ENCODE results near the gene GAS1. TPM values are rescaled to one million over a fixed set of nuclear protein-coding genes. Genes with fewer than 3 reads are reported as not detected.

GAS1 gene
- total and polyA plus RNA-seq, 2 donors = 46.3 to 52.8 TPM

DNA sequence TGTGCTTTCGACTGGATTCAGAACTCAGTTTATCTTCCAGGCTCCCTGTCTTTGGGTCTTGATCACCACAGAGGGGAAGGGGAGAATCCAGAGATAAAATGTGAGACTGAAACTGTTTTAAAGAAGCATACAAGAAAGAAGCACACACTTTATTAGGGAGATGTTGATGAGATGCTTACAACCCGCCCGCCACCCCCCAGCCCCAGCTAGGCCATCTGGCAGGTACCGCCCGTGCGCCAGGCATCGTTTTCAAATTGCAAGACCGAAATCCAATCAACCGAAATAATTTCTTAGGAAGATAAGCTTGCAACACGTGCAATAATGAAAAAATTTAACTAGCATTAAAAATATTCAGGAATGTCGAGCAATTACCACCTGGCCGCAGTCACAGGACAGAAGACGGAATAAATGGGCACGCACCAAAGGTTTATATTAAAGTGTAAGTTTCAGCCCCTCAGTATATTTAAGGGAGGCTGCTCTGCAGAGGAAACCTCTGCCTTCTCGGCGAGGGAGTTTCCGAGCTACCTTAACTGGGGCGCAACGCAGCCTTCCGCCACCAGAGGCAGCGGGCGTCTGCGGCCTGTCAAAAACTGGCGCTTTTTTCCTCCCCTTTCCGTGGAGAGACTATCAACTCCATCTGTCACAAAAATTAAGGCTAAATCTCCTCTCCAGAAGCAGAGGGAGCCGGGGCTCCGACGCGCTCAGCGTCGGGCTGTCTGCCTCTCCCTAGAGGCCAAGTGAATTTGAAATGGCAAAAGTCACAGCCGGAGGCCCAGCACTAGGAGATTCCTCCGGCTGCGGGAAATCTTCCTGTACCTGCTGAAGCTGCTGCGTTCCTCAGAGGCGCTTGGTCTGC lies 996 bp upstream of the GAS1 start:
- H3K27ac ChIP-seq (ENCODE audit: low read depth) = no peak overlapping the region
- H3K4me1 ChIP-seq (ENCODE audit: insufficient read depth) = peaks cover 3% of the 10 kb centered on the region
- under 1% methylated on average over 36 of the region's 36 CpGs for WGBS
- peak; percentile 69 for DNase-seq (ENCODE audit: extremely low spot score)
- peak overlapping the region; percentile 84 for H3K4me3 ChIP-seq (ENCODE audit: low read depth, low read length)
- no peaks in the 10 kb centered on the region for H3K36me3 ChIP-seq (ENCODE audit: insufficient read depth)

DNA sequence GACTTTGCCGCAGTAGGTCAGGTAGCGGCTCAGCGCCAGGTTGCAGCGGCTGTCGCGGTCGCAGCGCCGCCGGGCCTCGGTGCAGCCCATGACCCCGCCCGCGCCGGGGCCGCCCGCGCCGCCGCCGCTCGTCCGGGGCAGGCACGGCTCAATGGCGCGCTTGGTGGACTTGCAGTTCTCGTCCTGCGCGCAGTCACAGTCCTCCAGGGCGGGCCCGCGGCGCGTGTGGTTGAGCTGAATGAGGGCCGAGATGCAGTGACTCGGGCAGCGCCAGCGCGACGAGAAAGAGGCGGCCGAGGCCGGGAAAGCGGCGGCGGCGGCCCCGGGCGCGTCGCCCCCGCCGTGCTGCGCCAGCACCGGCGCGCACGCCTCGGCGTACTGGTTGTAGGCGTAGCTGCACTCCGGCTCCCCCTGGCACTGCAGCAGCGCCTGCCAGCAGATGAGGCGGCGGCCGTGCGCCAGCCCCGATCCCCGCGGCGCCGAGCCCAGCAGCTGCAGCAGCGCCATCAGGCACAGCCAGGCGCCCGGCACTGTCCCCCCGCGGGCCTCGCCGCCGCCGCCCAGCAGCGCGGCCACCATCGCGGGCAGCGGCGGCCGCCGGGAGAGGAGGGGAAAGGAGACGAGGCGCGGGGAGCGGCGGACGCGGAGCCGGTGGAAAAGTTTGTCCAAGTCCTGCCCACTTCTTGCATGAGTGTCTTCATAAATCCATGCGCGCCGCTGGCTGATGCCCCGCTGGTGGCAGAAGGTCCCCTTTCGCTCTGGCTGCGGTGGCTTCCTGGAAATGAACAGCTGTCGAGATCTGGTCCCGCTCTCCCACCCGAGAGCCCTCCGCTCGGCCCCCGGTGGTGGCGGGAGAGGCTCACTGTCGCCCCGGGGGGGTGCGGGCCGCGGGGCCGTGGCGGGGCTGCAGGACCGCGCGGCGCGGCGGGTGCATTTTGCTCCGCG lies 833 bp downstream of the GAS1 start:
- WGBS = under 1% methylated on average over 125 of the region's 125 CpGs
- no peaks in the 10 kb centered on the region for H3K36me3 ChIP-seq (ENCODE audit: insufficient read depth)
- H3K27ac ChIP-seq (ENCODE audit: low read depth) = peak overlapping the region; percentile 74
- DNase-seq (ENCODE audit: extremely low spot score) = no peak
- peaks cover 3% of the 10 kb centered on the region for H3K4me1 ChIP-seq (ENCODE audit: insufficient read depth)
- peak overlapping the region; percentile 84 for H3K4me3 ChIP-seq (ENCODE audit: low read depth, low read length)

DNA sequence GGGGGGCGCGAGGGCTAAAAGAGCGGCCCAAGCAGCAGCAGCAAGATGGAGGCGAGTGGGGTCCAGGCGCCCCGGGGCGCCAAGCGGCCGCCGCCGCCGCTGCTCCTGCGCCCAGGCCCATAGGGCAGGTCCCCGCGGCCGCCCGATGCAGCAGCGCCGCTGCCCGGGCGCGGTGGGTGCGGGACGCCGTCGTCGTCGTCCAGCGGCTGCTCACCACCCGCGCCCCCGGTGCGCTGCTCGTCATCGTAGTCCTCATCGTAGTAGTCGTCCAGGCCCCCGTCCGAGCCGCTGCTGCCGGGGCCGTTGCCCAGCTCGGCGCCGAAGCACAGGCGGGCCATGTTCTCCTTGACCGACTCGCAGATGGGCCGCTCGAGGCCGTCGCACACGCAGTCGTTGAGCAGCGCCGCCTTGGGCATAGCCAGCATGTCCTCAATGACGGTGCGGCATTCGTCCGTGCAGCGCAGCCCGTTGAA lies 1.5 kb downstream of the GAS1 start:
- WGBS = under 1% methylated on average over 62 of the region's 62 CpGs
- Histone ChIP-seq H3K4me1 (ENCODE audit: insufficient read depth) (peaks cover 3% of the 10 kb centered on the region), H3K27ac (ENCODE audit: low read depth) (peak overlapping the region; percentile 77), H3K36me3 (ENCODE audit: insufficient read depth) (no peaks in the 10 kb centered on the region), H3K4me3 (ENCODE audit: low read depth, low read length) (peak overlapping the region; percentile 84)
- DNase-seq (ENCODE audit: extremely low spot score) = no peak

DNA sequence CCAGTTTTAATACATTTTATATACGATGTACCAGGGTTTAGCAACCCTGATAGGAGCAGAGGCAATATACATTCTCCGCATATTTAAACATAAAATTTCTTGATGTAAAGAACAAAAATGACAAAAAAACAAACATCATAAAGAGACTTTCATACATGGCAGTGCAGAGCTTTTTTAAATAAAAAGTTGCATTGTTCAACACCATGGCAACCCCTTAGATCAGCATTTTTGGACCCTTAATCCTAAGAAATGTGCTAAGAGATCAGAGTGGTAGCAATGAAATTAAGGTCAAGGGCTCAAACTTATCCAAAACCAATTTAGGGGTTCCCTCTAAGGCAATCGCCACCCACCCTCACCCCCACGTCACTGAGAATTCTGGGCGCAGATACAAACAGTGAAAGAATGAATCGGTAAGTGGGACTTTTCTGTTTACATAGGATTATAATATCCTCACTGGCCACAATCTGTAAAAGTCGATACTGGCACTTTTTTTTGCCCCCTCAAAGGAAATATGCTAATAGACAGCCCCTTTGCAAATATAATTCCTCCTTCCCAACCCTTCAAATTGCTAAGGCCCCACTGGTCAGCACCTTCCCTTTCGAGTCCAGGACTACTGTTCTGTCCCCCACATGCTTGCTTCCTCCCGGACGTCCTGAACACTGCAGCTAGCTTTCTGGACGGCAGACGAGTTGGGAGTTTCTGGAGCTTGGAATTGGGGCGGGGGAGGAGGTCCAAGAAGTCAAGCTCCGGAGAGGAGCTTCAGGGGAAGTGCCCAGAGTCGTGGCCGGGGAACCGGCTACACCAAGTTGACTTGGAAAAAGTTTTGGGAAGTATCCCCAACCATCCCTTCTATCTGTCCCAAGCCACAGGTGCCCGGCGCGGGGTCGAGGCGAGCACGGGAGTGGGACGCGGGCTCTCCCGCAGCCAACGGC lies 2.2 kb downstream of the GAS1 start:
- Histone ChIP-seq H3K4me1 (ENCODE audit: insufficient read depth) (peaks cover 3% of the 10 kb centered on the region), H3K36me3 (ENCODE audit: insufficient read depth) (no peaks in the 10 kb centered on the region), H3K27ac (ENCODE audit: low read depth) (peak overlapping the region; percentile 77), H3K4me3 (ENCODE audit: low read depth, low read length) (peak overlapping the region; percentile 84)
- DNase-seq (ENCODE audit: extremely low spot score) = no peak
- 15% methylated on average over 27 of the region's 27 CpGs for WGBS

DNA sequence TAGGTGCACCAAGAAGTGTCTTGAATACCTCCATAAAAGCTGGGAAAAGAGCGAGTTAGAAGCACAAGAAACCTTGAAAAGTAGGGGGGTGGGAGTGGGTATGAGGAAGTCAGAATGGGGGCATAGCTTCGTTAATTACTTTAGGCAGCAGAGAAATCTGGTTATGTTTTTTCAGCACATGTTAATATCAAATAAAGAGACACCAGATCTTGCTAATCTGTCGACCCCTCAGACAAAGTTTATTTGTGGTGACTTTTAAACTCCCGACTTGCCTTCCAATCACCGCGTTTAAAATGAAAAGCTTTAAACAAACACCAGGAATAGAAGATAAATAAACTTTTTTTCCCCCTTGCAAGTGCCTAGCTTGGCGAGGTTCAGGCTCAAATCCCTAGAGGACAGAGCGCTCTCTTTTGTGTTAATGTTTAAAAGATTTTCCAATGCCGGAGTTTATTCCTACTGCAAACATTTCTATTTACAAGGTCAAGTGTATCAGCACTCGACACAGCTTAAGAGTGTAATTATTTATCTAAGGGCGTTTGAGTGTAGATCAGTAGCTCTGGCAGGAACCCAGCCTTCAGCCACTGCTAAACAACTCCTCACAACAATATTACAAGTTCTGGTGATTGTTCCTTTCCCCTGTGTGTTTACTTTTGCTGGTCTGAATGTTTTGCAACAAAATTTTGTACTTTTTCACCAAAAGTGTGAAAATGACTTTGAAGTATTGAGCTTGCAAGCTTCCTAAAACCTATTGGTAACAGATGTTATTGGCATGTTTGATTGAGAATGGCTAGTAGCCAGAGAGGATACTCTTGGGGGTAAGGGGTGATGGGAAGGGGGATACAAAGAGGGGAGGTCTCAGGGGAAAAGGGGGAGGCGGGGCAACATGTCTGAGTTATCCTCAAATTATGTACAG lies 3.8 kb downstream of the GAS1 start:
- H3K4me3 ChIP-seq (ENCODE audit: low read depth, low read length) = no peak overlapping the region
- no peak for DNase-seq (ENCODE audit: extremely low spot score)
- H3K4me1 ChIP-seq (ENCODE audit: insufficient read depth) = peaks cover 3% of the 10 kb centered on the region
- WGBS = 23% methylated on average over 12 of the region's 12 CpGs
- no peaks in the 10 kb centered on the region for H3K36me3 ChIP-seq (ENCODE audit: insufficient read depth)
- H3K27ac ChIP-seq (ENCODE audit: low read depth) = no peak overlapping the region

DNA sequence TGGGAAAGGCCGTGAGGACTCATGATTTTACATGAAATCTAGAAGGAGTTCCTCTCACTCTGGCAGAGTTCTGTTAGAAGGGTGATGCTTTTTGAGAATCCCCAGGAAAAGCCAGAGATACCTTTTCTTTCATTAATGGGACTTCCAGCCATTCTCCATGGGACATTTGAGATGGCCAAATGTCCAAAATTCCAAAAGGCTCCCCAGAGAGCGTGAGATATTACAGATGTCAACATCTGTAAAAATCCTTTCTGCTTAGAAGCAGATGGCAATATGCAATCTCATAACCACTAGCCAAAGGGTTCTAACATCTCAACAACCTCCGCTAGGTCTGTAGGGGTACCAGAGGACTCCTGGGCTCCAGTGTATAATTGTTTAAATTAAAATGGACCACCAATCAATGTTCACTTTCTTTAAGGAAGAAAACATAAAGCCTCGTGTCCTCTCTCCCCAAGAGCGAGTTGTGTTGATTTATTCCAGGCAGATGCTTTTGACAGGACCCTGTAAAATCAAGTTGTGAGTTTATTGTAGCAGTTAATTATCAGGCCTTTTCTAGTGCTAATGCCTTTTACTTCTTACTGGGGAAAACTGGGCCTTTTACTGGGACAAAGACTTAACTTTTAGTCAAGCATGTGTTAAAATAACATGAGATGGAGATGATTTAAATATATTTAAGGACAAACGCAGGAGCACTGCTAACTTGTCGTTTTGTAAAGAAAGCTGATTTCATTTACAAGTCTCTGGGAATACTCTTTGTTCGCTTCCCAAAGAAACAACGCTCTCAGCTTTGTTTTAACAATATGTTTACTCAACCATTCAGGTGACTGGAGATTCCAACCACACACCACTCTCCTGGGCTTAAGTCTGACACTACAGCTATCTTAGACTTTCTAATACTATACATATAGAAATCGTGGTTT lies 4.8 kb downstream of the GAS1 start:
- 62% methylated on average over 10 of the region's 10 CpGs for WGBS
- Histone ChIP-seq H3K36me3 (ENCODE audit: insufficient read depth) (no peaks in the 10 kb centered on the region), H3K27ac (ENCODE audit: low read depth) (no peak overlapping the region), H3K4me1 (ENCODE audit: insufficient read depth) (peaks cover 3% of the 10 kb centered on the region), H3K4me3 (ENCODE audit: low read depth, low read length) (no peak overlapping the region)
- no peak for DNase-seq (ENCODE audit: extremely low spot score)

DNA sequence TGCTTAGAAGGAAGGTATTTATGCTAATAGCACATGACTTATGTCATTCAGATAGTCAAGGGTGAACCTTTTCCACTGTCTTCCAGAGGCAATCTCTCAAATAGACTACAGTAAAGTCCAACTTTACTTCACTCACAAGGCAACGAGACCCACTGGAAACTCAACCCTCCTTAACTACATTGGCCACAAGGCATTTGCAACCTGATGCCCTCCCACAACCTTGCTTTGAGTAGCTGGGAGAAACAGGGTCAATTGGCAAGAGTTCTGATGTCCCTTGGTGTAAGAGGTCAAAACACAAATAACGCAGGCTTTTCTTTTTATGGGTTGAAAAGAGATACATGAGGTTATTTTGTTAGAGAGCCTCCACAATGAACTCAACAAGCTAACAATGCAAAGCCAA lies 6.1 kb downstream of the GAS1 start:
- peaks cover 3% of the 10 kb centered on the region for H3K4me1 ChIP-seq (ENCODE audit: insufficient read depth)
- 84% methylated on average over 2 of the region's 2 CpGs for WGBS
- no peak for DNase-seq (ENCODE audit: extremely low spot score)
- H3K36me3 ChIP-seq (ENCODE audit: insufficient read depth) = no peaks in the 10 kb centered on the region
- no peak overlapping the region for H3K27ac ChIP-seq (ENCODE audit: low read depth)
- no peak overlapping the region for H3K4me3 ChIP-seq (ENCODE audit: low read depth, low read length)

DNA sequence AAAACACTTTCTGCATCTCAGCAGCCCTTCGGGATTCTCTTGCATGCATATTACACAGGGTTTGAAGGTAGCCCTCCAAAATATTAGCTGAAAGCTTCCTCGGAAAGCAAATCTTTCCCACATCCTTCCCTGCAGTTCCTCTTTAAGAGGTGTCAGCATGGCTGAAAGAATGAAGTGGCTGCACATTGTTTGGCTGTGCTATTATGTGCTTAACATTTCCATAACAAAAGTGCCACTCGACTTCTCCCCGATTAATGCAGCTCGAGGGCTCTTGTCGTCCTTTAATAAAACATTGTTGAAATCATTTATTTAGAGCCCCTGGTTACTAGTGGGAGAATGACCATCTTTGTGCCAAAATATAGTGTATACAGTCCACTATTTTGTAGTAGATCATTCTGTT lies 6.5 kb downstream of the GAS1 start:
- Histone ChIP-seq H3K36me3 (ENCODE audit: insufficient read depth) (no peaks in the 10 kb centered on the region), H3K27ac (ENCODE audit: low read depth) (no peak overlapping the region), H3K4me1 (ENCODE audit: insufficient read depth) (peaks cover 3% of the 10 kb centered on the region), H3K4me3 (ENCODE audit: low read depth, low read length) (no peak overlapping the region)
- DNase-seq (ENCODE audit: extremely low spot score) = no peak
- WGBS = 50% methylated on average over 6 of the region's 6 CpGs

DNA sequence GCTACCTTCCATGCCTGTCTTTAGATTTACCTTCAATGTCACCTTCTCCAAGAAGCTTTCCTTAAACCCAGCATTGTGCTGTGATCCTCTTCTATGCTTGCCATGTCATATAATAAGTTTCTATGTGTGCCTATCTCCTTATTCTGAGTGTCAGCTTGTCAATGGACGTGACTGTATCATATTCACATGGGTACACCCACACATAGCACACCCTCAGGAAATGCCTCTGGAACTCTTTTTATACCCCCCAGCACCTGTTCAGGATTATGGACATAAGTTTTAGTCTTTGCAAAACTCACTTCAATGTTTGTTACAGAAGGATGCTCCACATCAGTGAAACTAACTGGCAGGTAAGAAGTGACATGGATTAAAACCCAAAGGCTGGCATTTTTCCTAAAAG lies 7.4 kb downstream of the GAS1 start:
- no peak for DNase-seq (ENCODE audit: extremely low spot score)

DNA sequence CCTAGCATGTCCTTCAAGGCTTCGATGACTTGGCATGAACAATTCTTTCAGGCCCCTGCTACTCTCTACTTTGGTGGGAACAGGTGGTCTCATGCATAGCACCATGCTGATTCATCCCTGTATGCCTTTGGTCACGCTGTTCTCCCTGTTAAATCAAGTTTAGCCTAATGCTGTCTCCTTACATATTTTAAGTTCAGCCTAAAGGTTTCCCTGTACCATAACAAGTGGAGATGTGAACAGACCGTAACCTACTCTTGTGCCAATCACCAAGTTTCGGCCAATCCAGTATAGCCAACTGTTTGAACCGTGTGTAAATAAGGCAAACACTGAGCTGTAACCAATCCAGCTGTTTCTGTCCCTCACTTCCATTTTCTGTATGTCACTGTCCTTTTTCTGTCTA lies 8.0 kb downstream of the GAS1 start:
- WGBS = 96% methylated on average over 5 of the region's 5 CpGs
- no peak for DNase-seq (ENCODE audit: extremely low spot score)
- H3K27ac ChIP-seq (ENCODE audit: low read depth) = no peak overlapping the region

More for the DNA sequence above, 7.4 kb downstream of the GAS1 start:
- Histone ChIP-seq H3K27ac (ENCODE audit: low read depth) (no peak overlapping the region), H3K4me1 (ENCODE audit: insufficient read depth) (no peaks in the 10 kb centered on the region), H3K36me3 (ENCODE audit: insufficient read depth) (no peaks in the 10 kb centered on the region), H3K4me3 (ENCODE audit: low read depth, low read length) (no peak overlapping the region)
- 92% methylated on average over 1 of the region's 1 CpG for WGBS

DNA sequence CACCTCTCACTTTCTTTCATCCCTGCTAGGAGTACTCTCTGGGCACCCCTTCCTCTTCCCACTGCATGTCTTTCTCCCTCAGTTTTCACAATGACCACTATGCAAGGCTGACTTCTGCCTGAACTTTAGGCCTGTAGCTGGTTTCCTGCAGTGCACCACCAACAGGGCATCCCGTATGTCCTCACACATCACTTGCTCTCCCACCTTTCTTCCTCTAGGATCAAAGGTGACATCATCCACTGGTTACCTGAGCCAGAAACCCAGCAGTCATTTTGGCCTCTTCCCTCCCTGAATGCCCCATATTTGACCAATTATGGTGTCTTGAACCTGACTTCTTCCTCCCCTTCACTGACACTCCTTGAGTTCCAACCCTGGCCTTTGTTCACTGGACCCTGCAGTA lies 8.5 kb downstream of the GAS1 start:
- WGBS = 85% methylated on average over 1 of the region's 1 CpG
- no peak for DNase-seq (ENCODE audit: extremely low spot score)
- H3K4me1 ChIP-seq (ENCODE audit: insufficient read depth) = no peaks in the 10 kb centered on the region
- no peaks in the 10 kb centered on the region for H3K36me3 ChIP-seq (ENCODE audit: insufficient read depth)
- no peak overlapping the region for H3K4me3 ChIP-seq (ENCODE audit: low read depth, low read length)
- H3K27ac ChIP-seq (ENCODE audit: low read depth) = no peak overlapping the region

More for the DNA sequence above, 8.0 kb downstream of the GAS1 start:
- Histone ChIP-seq H3K4me1 (ENCODE audit: insufficient read depth) (no peaks in the 10 kb centered on the region), H3K36me3 (ENCODE audit: insufficient read depth) (no peaks in the 10 kb centered on the region), H3K4me3 (ENCODE audit: low read depth, low read length) (no peak overlapping the region)
